NCI-H1930 (cell line): ENCODE results near the gene GTF3A.
"Not testable (repeated sequence)": the region's sequence is repeated elsewhere in the genome, so short reads cannot be mapped to it uniquely, and the experiment has no call there.

Experiments used
- DNase-seq, 2 experiments: peaks; one replicate each; lab custom pipeline; 2025; lab: John Stamatoyannopoulos, UW

Gene GTF3A

DNA sequence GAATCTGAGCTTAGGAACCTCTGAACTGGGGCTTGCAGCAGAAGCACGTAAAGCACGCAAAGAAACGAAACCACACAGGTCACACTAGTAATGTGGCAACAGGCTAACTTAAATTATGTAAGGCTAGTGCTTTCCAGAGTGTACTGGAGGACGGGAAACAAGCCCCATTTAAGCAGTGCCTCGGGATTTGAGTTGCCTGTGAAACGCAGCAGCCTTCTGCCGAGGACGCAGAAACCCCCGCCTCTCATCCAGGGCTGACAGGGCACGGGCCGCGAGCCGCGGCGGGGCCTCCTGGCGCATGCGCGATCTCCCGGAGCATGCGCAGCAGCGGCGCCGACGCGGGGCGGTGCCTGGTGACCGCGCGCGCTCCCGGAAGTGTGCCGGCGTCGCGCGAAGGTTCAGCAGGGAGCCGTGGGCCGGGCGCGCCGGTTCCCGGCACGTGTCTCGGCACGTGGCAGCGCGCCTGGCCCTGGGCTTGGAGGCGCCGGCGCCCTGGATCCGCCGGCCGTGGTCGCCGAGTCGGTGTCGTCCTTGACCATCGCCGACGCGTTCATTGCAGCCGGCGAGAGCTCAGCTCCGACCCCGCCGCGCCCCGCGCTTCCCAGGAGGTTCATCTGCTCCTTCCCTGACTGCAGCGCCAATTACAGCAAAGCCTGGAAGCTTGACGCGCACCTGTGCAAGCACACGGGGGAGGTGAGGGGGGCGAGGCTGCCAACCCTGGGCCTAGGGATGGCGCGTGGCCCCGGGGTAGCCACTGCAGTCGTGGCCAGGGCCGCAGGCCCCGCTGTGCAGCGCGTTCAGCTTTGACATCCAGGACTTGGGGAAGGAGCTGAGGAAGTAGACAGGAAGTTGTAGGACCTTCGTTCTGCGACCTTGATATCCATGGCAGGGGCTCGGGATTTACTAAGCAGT is at the start of gene GTF3A:
GTF3A (plus strand) TSS at position 374 of the 912 bp plus-strand sequence.
- DNase-seq: peak; percentile 77 to 91

- peak; percentile 67 to 70 for DNase-seq
Observed at GRCh38 chr13:27374650-27375049, 49.8 kb upstream of the GTF3A start.

DNA sequence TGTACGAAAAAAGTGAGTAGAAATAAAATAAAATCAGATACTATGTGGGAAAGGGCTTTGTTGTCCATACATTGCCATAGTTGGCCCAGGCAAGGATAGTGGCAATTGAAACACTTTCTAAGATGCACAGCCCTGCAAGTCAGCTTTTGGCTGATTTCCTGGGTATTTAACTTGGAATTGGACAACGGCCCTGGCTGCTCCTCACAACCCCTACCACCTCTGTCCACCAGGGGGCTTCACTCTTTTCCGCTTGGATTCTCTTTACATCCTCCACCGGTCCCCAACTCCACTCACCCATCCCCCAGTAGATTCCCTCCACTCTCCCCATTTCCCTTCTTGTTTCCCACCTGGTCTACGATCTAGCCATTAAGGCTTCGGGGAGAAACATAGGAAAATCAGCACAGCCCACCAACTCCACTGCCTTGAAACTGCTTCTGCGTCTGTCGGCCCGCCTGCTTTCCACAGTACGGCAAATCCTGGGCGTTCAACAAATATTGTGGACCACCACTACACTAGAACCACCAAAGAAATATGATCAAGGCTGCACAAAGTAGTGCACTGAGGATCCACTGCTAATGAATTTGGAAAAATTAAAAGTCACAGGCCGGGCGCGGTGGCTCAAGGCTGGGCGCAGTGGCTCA is 48.6 kb upstream of the GTF3A start:
- DNase-seq: peak; percentile 33 to 39

DNA sequence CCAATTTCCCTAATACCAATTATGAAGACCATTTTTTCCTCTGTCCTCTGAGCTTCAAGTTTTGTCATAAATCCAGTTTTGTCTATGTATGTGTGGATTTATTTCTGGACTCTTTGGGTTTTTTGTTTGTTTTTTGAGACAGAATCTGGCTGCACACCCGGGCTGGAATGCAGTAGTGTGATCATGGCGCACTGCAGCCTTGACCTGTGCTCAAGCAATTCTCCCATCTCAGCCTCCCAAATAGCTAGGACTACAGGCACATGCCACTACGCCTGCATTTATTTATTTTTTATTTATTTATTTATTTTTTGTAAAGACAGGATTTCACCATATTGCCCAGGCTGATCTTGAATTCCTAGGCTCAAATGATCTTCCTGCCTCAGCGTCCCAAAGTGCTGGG is 45.3 kb upstream of the GTF3A start:
- DNase-seq: no peak

- peak; percentile 36 to 46 for DNase-seq
Observed at GRCh38 chr13:27379694-27380641, 44.5 kb upstream of the GTF3A start.

- no peak for DNase-seq
Observed at GRCh38 chr13:27381601-27382000, 42.8 kb upstream of the GTF3A start.

DNA sequence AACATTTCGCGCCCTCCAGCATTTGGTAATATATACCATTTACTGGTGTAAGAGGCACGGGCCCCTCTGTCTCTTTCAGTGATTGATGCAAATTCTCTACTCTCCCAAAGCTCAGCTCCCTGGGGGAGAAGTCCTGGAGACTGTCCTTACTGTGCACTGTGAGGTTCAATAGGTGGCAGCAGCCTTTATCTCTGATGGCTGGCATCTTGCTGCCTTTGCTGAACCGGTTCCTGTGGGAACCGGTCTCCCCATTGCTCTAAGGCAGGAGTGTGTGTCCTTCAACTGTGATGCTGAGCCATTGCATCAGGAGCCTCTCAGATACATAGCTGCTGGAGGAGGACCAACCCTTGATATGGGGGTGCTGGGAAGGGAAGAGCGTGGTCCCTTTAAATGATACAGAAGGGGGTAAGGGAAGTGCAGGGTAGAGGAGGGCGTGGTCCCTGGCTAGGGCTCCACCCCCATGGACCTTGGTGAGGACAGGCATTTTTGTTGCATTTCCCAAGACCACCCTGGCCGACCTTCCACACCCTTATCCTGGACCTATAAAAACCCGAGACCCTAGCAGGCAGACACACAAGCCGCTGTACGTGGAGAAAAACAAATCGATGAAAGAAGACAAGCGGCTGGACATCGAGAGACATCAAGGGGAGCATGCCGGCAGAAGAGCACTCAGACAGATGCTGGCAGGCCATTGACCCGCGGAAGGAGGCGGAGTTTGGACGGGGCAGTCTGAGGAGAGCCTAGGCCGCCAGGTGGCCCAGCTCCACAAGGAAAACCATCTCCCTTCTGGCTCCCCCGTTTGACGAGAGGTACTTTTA is 41.1 kb upstream of the GTF3A start:
- DNase-seq: no peak

DNA sequence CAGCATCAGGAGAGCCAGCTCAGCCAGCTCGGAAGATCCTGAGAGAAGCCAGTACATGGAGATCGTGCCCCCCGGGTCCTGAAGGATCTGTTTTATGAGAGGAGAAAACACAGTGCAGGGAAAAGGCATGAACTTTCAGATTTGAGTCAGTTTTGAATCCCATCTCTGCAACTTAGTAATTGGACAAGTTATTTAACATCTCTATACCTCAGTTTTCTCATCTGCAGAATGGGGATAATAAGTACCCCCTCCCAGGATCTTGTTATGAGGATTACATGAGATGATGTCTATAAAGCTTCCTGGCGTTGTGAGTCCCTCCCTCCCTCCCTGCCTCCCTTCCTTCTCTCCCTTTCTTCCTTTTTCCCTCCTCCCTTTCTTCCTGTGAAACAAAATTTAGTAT is 40.1 kb upstream of the GTF3A start:
- DNase-seq: no peak

DNA sequence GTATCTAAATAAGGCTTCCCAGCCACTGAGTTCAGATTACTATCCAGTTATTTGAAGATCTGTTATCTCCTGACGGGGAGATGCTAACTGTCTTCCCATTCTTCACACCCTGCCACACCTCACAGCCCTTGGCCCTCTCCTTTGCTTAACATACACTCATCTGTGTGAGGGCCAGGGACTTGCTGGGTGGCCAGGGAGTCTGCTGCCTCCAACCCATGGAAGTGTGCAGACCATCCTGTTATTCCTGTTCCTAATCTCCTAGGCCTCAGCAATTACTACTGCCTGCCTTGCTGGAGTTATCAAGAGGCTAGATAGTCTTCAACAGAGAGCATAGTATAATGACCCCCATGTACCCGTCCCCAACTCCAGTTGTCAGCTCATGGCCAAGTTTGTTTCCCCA is 36.2 kb upstream of the GTF3A start:
- no peak for DNase-seq

DNA sequence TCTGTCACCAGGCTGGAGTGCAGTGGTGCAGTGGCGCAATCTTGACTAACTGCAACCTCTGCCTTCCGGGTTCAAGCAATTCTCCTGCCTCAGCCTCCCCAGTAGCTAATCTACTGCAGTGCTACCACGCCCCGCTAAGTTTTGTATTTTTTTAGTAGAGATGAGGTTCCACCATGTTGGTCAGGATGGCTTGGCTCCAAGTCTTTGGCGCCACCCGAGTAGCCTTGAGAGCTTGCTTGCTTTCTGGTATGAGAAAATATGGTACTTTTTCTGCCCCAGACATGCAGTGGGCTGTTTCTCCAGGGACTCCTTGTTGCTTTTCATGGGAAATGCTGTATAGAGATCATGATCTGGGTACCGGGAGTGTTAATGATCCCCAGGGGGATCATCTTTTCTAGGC is 34.5 kb upstream of the GTF3A start:
- DNase-seq: no peak

GRCh38 chr13:27391471-27391870 is 32.9 kb upstream of the GTF3A start:
- DNase-seq: no peak

- DNase-seq: no peak
Observed at GRCh38 chr13:27393101-27393500, 31.3 kb upstream of the GTF3A start.

GRCh38 chr13:27395007-27395510 is 29.4 kb upstream of the GTF3A start:
- DNase-seq: no peak

- no peak for DNase-seq
Observed at GRCh38 chr13:27396252-27396846, 28.1 kb upstream of the GTF3A start.

GRCh38 chr13:27398360-27398759 is 26.1 kb upstream of the GTF3A start:
- DNase-seq: no peak

DNA sequence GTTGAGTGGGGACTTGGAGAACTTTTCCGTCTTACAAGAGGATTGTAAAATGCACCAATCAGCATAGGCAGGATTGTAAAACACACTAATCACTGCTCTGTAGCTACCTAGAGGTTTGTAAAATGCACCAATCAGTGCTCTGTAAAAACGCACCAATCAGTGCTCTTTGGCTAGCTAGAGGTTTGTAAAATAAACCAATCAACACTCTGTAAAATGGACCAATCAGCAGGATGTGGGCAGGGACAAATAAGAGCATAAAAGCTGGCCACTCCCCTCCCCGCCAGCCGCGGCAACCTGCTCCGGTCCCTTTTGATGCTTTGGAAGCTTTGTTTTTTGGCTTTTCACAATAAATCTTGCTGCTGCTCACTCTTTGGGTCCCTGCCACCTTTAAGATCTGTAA is 24.0 kb upstream of the GTF3A start:
- not testable (repeated sequence) for DNase-seq

DNA sequence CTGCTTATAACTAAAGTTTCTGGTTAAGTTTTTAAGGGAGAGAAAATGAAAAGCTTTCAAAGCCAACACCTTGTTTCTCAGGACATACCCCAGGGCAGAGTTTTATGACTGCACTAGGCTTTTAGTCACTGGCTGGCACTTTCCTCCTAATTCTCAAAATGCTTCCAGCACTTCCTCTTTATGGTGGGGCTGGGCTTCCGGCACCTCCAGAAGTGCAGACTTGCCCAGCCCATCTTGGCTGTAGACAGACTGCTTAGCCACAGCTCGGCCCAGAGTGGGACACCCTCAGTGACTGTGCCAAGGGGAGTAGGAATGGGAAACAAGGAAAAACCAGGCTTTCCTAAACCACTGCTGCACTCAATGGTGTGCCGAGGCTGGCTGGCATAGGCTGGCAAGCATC is 23.2 kb upstream of the GTF3A start:
- no peak for DNase-seq

GRCh38 chr13:27403203-27403678 is 21.2 kb upstream of the GTF3A start:
- DNase-seq: no peak

GRCh38 chr13:27403727-27404385 is 20.6 kb upstream of the GTF3A start:
- DNase-seq: no peak

DNA sequence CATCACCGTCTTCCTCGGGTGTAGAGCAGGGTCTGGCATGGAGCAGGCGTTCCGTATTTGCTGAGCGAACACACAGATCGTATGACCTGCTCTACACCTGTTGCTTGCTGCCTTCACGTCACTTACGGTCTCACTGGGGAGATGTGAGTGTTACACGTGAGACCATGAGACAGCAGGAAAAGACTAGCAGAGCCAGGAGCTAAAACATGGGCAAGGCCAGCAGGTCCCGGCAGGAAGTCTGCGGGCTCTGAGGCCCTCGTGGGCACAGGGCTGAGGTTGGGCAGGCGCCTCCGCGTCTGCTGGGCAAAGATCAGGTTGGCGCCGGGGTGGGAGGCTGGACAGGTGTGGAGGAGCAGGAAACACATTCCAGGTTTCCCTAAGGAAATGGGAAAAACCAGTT is 19.7 kb upstream of the GTF3A start:
- DNase-seq: no peak
